OCI-LY1 (cell line): ENCODE measurements around the gene PPARD.

Experiments
- H2AFZ ChIP-seq: fragments of 200-600 bp; sonication (generic), shearing (Covaris generic); 2 replicates; pipeline ENCODE4 v1.6.0; 2014; ENCODE audit warnings: antibody characterized with exemption, mild to moderate bottlenecking, low read length
- H3F3A ChIP-seq: fragments of 200-600 bp; sonication (generic), shearing (Covaris generic); 2 replicates; pipeline ENCODE4 v1.6.0; 2014; ENCODE audit warnings: mild to moderate bottlenecking, antibody characterized with exemption, low read length, moderate library complexity; ENCODE audit not compliant: insufficient read depth
- H3K27ac ChIP-seq: fragments of 200-600 bp; sonication (generic); 2 replicates; pipeline ENCODE4 v1.5.1; 2014; ENCODE audit warnings: low read length, mixed run types, mild to moderate bottlenecking, low read depth; ENCODE audit not compliant: poor library complexity, severe bottlenecking
- H3K27me3 ChIP-seq: fragments of 200-600 bp; sonication (generic); 2 replicates; pipeline ENCODE4 v1.6.0; 2014; ENCODE audit warnings: antibody characterized with exemption, mild to moderate bottlenecking, low read length, moderate library complexity; ENCODE audit not compliant: insufficient read depth
- H3K36me3 ChIP-seq: fragments of 200-600 bp; sonication (generic); 2 replicates; pipeline ENCODE4 v1.6.1; 2014; ENCODE audit warnings: mild to moderate bottlenecking, antibody characterized with exemption, low read length, moderate library complexity, mixed read lengths; ENCODE audit not compliant: insufficient read depth
- H3K4me1 ChIP-seq: fragments of 200-600 bp; sonication (generic); 2 replicates; pipeline ENCODE4 v1.5.1; 2014; ENCODE audit warnings: mild to moderate bottlenecking, low read length, moderate library complexity; ENCODE audit not compliant: insufficient read depth, severe bottlenecking
- H3K4me2 ChIP-seq: fragments of 200-600 bp; sonication (generic), shearing (Covaris generic); 2 replicates; pipeline ENCODE4 v1.6.1; 2014; ENCODE audit warnings: low read length
- H3K4me3 ChIP-seq: fragments of 200-600 bp; sonication (generic); 2 replicates; pipeline ENCODE4 v1.5.1; 2014; ENCODE audit warnings: low read length, low read depth, mild to moderate bottlenecking, mixed read lengths; ENCODE audit not compliant: poor library complexity, severe bottlenecking
- H3K79me2 ChIP-seq: fragments of 200-600 bp; shearing (Covaris generic); 2 replicates; pipeline ENCODE4 v1.6.1; 2016; ENCODE audit warnings: mixed run types, low read length, mixed read lengths; ENCODE audit not compliant: insufficient read depth
- H3K9ac ChIP-seq: fragments of 200-600 bp; sonication (generic), shearing (Covaris generic); 2 replicates; pipeline ENCODE4 v1.6.1; 2014; ENCODE audit warnings: mild to moderate bottlenecking, low read length, mixed read lengths
- H3K9me2 ChIP-seq: fragments of 200-600 bp; sonication (generic), shearing (Covaris generic); 2 replicates; pipeline ENCODE4 v1.6.1; 2014; ENCODE audit warnings: low read depth, mild to moderate bottlenecking, low read length, mixed read lengths
- H3K9me3 ChIP-seq: fragments of 200-600 bp; shearing (Covaris generic); 2 replicates; pipeline ENCODE4 v1.6.1; 2014; ENCODE audit warnings: low read length, mixed read lengths
- H4K20me1 ChIP-seq: fragments of 200-600 bp; sonication (generic), shearing (Covaris generic); 2 replicates; pipeline ENCODE4 v1.6.0; 2016; ENCODE audit warnings: mild to moderate bottlenecking, low read length; ENCODE audit not compliant: insufficient read depth
- EZH2 ChIP-seq: fragments of 200-600 bp; sonication (generic), shearing (Covaris generic); IDR thresholded peaks from 2 replicates; pipeline ENCODE4 v1.8.0; 2017; ENCODE audit warnings: borderline replicate concordance, mixed run types, mild to moderate bottlenecking, antibody characterized with exemption, low read length, moderate library complexity, mixed read lengths
- TF ChIP-seq, protein P1 (sequence below): fragments of 200-600 bp; sonication (generic), shearing (Covaris generic); IDR thresholded peaks from 2 replicates; pipeline ENCODE4 v1.5.1; 2017; ENCODE audit warnings: mild to moderate bottlenecking, antibody characterized with exemption, low read length, moderate library complexity, mixed read lengths

PPARD gene

DNA sequence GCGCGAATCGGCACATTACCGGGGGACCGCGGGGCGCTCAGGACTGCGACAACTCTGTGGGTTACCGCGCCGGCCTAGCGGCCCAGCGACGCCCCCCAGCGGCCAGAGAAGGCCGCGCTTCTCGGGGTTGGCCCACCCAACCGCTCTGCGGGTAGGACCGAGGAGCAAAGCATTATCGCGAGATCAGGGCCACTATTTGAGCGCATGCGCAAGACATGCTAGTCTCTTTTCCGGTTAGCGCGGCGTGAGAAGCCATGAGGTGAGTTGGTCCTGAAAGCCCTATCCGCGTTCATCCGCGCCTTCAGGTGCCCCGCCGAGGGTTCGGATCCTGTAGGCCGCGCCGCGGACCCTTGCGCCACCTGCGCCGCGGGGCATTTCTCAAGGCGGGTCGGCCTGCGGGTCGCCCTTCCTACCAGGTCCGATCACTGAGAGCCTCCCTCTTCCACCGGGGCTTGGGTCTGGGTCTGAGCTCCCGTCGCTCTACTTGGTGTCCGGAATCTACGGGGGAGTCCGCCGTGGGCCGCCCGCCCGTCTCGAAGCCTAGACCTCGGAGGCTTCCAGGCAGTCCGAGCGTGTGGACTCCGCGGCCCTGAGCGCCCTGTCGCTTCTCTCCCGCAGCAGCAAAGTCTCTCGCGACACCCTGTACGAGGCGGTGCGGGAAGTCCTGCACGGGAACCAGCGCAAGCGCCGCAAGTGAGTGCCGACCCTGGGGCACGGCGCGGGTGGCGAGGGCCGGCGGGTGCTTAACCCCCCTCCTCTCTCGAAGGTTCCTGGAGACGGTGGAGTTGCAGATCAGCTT, 126.0 kb downstream of the PPARD start, which contains the start of gene RPL10A:
RPL10A (plus strand) TSS at position 221 of the 799 bp plus-strand sequence; CDS start at position 255, 34 bp downstream.
- H3K36me3 ChIP-seq: peaks cover 51% of the 10 kb centered on the region
- peak within 1 kb of the TSS; percentile 99 for H3K4me2 ChIP-seq
- peaks cover 14% of the 10 kb centered on the region; the same call in 1 of the 2 replicates for H3F3A ChIP-seq
- peak within 1 kb of the TSS; percentile 99 for H3K9ac ChIP-seq
- H3K4me1 ChIP-seq: peaks cover 36% of the 10 kb centered on the region
- H3K9me2 ChIP-seq: no peaks in the 10 kb centered on the region
- TF ChIP-seq EZH2: no peak
- TF ChIP-seq, protein P1, sequence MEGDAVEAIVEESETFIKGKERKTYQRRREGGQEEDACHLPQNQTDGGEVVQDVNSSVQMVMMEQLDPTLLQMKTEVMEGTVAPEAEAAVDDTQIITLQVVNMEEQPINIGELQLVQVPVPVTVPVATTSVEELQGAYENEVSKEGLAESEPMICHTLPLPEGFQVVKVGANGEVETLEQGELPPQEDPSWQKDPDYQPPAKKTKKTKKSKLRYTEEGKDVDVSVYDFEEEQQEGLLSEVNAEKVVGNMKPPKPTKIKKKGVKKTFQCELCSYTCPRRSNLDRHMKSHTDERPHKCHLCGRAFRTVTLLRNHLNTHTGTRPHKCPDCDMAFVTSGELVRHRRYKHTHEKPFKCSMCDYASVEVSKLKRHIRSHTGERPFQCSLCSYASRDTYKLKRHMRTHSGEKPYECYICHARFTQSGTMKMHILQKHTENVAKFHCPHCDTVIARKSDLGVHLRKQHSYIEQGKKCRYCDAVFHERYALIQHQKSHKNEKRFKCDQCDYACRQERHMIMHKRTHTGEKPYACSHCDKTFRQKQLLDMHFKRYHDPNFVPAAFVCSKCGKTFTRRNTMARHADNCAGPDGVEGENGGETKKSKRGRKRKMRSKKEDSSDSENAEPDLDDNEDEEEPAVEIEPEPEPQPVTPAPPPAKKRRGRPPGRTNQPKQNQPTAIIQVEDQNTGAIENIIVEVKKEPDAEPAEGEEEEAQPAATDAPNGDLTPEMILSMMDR: peak; percentile 98
- H3K27ac ChIP-seq: peak within 1 kb of the TSS; percentile 82
- H3K9me3 ChIP-seq: no peaks in the 10 kb centered on the region
- H2AFZ ChIP-seq: peak within 1 kb of the TSS; percentile 38; the same call in 1 of the 2 replicates
- peak within 1 kb of the TSS; percentile 87 for H3K4me3 ChIP-seq
- no peaks in the 10 kb centered on the region for H3K27me3 ChIP-seq
- H4K20me1 ChIP-seq: no peaks in the 10 kb centered on the region
- peaks cover 13% of the 10 kb centered on the region; the same call in 1 of the 2 replicates for H3K79me2 ChIP-seq

DNA sequence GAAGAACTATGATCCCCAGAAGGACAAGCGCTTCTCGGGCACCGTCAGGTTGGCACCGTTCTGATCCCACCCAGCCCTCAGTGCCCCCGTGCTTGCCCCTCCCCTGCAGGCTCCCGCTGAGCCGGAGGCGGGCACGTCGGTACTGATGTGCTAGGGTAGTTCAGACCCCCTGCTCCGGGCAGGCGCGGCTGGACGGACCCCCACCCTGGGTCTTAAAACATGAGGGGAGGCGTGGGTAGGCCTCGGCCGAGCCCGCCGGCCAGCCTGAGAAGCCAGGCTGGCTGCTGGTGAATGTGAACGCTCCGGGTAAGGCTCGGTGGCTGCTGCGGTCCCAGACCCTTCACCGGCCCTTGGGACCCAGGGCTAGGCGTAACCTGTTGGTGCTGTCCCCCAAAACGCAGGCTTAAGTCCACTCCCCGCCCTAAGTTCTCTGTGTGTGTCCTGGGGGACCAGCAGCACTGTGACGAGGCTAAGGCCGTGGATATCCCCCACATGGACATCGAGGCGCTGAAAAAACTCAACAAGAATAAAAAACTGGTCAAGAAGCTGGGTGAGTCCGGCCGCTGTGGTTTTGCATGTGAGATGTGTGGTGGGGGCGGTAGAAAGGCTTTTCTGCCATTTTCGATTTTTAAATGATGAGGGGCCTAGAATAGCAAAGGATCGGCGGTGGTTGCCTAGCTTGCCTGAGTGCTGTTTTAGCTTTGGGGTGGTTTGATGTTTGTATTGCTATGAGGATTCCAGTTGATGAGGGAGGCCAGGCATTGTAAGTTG, 126.8 kb downstream of the PPARD start:
- Histone ChIP-seq H3K27me3 (no peaks in the 10 kb centered on the region), H3K4me1 (peaks cover 36% of the 10 kb centered on the region), H3K79me2 (peaks cover 13% of the 10 kb centered on the region; the same call in 1 of the 2 replicates), H3K36me3 (peaks cover 51% of the 10 kb centered on the region), H4K20me1 (no peaks in the 10 kb centered on the region), H2AFZ (no peak overlapping the region), H3K4me3 (peak overlapping the region; percentile 87), H3K4me2 (peak overlapping the region; percentile 99), H3F3A (peaks cover 15% of the 10 kb centered on the region; the same call in 1 of the 2 replicates), H3K9ac (peak overlapping the region; percentile 99), H3K9me3 (no peaks in the 10 kb centered on the region), H3K27ac (peak overlapping the region; percentile 82), H3K9me2 (no peaks in the 10 kb centered on the region)
- TF ChIP-seq EZH2: no peak
- TF ChIP-seq, protein P1: no peak

DNA sequence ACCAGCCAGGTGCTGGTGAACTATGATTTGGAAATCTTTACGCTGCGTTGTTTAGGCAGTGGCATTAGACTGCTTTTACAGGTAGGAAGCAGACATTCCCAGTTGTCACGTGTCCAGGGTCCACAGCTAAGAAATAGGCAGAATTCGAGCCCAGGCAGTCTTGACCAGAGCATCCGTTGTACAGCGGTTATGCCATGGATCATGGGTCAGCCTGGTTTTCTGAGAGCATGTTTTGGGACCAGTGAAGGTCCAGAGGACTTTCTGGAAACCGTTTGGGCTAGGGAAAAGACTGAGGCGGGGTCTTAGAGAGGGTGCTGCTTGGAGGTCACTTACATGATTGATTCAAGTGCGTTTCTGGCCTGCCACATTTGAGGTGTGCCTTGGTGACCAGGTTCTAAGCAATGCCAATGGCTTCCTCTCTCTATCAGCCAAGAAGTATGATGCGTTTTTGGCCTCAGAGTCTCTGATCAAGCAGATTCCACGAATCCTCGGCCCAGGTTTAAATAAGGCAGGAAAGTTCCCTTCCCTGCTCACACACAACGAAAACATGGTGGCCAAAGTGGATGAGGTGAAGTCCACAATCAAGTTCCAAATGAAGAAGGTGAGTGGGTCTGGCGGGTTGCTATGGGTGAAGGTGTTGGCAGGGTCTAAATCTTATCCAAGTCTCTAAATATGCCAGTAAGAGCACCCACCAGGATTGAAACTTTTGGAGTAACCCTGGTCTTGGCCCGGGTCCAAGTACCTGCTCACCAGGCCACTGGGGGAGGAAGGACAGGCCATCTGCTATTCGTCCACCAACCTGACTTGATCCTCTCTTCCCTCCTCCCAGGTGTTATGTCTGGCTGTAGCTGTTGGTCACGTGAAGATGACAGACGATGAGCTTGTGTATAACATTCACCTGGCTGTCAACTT, 127.6 kb downstream of the PPARD start:
- Histone ChIP-seq H3K79me2 (peaks cover 13% of the 10 kb centered on the region; the same call in 1 of the 2 replicates), H3K4me2 (peak overlapping the region; percentile 99), H3K9me3 (no peaks in the 10 kb centered on the region), H3K36me3 (peaks cover 58% of the 10 kb centered on the region), H3K9me2 (no peaks in the 10 kb centered on the region), H3K27me3 (no peaks in the 10 kb centered on the region), H3K27ac (peak overlapping the region; percentile 82), H4K20me1 (no peaks in the 10 kb centered on the region), H3F3A (peaks cover 15% of the 10 kb centered on the region; the same call in 1 of the 2 replicates), H3K4me3 (peak overlapping the region; percentile 87), H3K4me1 (peaks cover 36% of the 10 kb centered on the region), H2AFZ (no peak overlapping the region), H3K9ac (peak overlapping the region; percentile 99)
- TF ChIP-seq, protein P1: no peak
- no peak for TF ChIP-seq EZH2
